Iris pigment epithelial cell (primary cell): ENCODE data around the gene ZDHHC6.
"Not testable (repeated sequence)": the region's sequence is repeated elsewhere in the genome, so short reads cannot be mapped to it uniquely, and the experiment has no call there.

Experiments
- DNase-seq: peaks from one replicate; pipeline ENCODE4 v3.0.0-alpha.2; 2011; ENCODE audit warnings: low read depth

Gene ZDHHC6

DNA sequence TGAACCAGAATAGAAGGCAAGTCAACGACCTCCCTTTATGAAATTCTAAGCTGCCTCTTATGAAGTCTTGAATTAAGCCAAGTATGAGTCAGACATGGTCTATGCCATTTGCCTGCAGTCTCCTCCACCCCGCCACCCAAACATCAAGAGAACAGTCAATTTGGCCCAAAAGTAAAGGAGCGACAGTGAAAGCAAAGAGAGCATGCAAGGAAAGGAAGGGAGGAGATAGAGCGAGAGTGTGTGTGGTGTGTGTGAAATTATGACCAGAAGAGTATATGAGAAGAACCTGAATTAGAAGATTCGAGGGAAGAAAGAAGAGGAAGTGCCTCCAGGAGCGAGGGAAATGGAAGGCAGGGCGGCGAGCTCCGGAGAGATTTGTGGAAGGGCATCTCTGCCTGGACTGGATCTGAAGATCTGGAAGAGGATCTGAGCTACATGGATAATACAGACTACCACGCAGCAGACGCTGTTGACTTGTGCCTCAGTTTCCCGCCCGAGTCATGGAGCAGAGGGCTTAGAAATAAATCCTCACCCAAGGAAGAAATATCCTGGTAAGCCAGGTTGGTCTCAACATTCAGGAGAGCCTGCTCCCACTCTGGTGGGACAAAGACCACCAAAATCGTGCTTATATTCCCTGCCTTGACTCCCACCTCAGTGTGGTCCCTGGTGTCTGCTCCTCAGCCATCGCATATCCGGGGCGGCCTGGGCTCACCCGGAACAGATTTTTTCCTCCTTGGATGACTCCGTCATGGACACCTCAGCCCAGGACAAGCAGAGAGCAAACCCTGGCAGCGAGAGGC is 459 bp downstream of the ZDHHC6 start:
- peak; percentile 43 for DNase-seq

DNA sequence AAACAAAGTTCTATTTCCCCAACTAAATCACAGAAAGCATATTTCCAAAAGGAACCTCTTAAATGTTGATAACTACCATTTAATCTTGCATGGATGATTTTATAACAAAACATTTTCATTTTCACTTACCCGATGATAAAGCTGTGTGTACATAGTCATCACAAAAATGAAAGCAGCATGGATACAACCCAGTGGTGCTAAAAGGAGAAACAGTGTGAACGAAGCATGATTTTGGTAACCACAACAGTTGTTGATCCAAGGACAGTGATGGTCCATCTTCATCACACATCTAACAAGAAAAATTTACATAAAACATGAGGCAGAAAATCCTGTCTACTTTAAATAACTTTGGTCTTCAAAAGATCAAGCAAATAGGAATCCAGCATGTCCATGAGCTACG is 4.7 kb downstream of the ZDHHC6 start:
- DNase-seq = no peak

DNA sequence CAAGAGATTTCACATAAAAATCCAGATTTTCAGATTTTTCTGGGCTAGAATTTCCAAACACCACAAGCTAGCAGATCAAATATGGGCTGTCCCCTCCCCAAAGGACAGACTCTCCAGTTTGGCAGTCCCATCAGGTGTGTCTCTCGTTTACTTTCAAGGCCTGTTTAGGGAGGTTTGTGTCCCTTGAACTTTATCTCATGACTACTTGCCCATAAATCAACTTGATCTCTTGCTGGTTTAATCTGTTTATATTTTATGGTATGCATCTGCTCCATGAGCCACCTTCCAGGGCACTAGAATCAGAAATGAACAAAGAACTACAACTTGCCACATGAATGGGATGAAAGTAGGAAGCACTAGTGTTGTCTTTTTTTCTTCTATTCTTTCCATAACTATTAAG is 5.2 kb downstream of the ZDHHC6 start:
- no peak for DNase-seq

DNA sequence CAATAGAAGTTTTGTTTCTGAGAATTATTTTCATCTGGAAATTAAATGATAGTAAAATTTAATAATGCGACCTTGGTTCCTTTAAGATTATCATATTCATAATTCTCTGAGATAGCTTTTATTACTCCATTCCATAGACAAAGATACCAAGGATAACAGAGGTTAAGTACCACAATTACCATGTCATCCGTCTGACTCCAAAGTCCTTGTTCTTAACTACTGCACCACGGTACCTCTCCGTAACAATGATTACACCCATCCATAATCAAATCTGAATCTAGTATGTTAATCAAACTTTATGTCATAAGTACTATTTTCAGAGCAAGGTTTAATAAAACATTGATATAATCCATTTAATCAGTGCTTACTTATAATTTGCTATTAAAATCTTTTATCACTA is 8.4 kb downstream of the ZDHHC6 start:
- no peak for DNase-seq

DNA sequence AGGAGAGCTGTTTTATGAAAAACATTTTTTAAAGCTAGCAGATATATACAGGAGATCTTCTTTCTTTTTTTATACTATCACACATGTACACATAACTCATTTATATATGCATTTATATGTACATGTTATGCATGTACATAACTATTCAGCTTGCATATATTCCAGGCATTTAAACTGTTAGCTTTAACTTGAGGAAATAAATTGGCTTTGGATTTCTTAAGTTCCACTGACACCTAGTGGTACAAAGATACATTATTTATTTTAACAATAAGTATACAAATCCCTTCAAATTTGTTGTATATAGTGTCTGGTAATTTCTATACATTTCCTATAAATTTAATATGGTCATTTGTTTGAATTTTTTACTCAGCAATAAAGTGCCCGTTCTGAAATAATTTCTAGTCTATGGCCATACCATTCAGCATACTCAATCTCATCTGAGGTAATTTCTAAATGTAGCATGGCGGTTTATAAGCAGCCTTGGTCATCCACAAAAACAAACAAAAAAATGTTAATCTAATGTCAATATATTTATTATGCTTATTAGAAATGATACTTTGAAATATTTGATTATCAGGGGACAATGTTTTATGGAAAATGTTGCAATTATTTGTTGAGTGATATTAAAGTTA is 11.6 kb downstream of the ZDHHC6 start:
- peak; percentile 51 for DNase-seq

DNA sequence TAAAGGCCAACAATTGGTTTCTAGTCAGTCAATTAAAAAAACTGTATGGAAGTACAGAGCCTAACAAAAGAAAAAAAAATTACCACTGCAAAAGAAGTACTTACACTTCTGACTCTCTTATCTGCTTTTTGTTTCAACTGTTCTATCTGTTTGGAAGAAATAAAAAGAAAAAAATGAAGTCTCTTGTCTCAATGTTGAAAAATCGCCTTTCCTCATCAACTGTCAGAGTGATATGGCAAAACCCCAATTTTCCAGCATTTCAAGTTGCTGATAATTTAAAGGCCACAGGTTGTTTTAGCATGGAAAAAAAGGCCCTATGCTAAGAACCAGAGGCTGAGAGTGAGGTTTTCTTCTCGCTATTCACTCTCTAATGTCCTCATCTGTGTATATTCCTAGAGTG is 13.6 kb downstream of the ZDHHC6 start:
- DNase-seq = no peak

DNA sequence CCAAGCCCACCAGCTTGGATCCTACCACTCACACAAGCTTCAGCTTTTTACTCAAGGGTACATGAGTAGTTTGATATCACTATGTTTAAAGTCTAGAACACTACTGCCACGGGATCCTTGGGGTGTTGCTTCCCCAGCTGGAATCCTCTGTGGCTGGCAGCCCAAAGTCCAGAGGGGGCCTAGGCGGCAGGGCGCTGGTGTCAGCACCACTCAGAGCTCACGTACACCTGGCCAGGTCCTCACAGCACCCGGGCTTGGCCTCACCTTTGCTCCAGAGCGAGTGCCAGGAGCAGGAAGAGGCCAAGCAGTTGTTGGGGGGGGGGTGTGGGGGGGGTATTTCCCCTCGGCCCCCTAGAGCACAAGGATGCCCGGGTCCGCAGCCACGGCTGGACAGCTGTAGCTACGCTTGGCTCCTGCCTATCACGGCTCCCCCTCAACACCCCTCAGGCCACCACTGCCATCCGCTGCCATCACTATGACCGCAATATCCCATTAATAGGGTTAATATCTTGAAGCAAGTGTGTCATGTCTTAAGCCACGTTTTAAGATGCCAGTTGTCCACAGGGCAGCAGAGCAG is 17.0 kb downstream of the ZDHHC6 start:
- DNase-seq = no peak

DNA sequence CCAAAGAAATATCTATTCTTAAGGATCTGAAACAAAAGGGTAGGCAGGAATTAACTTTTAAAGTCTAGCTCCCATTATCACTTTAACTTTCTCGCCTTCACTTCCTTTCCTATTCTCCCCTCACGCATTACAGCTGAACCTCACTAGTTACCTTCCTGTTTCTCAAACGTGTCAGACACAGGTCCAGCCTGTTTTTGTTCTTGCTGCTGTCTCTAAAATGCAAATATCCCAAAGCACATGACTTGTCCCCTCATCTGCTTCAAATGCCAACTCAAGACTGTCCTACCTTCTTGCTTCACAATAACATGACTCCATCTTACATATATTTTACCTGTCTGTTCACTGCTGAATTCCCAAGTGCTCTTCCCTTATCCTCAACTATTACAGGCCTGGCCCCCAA is 17.6 kb downstream of the ZDHHC6 start:
- DNase-seq = no peak

DNA sequence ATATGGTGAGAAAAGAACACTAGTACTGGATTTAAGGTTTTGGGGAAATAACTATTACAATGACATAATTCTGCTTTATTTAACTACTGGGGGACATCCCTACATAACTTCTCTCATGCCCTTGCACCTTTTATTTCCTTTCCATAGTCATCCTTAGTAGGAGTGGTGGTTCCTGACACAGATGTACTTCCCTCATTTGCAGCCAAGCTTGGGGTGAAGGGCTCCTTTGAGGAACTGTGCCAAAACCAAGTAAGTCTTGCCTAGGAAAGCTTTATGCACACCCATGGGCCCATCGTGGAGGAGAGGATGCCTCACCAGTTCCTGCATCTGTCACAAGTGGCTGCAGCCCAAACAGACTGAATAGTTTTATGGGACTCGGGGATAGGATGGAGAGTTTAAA is 20.6 kb downstream of the ZDHHC6 start:
- no peak for DNase-seq

DNA sequence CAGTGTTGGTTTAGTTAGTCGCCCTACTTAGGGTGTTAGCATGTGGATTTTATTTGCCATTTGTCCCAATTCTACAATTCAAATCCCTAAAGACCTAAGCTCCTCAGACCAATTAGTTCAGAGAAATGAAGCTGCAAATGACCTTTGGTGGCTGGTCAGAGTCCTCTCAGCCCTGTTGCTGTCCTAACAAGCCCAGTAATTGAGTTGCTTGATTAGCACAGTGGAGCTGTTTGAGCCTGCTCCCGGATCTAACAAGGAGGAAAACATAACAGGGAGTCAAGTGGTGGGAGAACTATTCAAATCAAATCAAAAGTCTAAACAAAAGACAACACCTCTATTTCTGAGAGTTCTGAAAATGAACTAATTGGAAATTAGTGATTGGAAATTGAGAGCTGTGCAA is 22.1 kb downstream of the ZDHHC6 start:
- no peak for DNase-seq

DNA sequence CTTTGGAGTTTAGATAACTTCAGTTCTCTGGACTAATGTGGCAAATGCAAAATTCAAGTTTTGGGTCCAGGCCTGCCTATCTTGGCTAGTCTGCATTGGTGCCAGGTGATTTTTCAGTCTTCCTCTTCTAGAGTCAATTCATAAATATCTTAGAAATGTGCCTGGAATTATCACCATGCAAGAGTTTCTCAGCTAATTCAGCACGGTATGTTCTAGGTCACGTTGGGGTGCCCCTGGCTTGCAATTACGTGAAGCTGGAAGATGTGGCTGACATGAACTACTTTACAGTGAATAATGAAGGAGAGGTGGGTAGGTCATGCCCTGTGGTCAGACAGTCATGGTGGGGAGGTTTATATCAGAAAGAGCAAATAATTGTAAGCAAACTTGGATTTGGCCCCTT is 25.0 kb downstream of the ZDHHC6 start:
- DNase-seq = peak; percentile 40

DNA sequence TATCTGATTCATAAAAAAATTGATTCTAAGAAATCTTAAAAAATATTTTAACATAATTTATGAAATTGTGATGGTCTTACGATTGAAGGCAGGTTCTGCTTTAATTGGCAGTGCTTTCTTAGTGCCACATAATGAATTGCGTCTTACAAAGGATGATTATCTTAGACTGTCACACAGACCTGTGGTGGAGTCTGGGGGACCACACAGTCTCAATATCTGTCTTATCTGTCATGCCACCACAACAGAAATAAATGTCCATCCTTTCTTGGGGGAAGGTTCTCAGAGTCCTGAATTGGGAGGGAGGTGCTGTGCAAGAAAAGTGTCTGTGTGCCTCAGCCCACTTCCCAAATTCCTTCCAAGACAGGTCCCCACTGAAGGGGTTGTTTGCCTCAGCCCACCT is 34.0 kb downstream of the ZDHHC6 start:
- no peak for DNase-seq

DNA sequence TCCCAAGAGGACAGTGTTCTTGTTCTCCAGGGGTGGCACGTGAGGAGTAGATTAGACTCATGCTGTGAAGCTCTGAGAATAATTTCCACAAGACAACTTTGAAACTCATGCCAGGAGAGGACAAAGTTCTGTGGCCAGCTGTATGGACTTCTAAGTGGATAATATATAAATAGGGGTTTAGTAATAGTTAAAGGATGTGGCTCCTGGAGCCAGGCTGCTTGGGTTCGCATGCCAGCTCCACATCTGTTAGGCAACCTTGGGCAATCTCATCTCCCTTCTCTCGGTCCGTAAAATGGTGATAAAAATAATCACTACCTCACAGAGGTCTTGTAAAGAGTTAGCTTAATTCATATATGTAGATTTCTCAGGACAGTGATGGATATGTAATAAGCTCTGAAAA is 37.0 kb downstream of the ZDHHC6 start:
- DNase-seq = no peak

DNA sequence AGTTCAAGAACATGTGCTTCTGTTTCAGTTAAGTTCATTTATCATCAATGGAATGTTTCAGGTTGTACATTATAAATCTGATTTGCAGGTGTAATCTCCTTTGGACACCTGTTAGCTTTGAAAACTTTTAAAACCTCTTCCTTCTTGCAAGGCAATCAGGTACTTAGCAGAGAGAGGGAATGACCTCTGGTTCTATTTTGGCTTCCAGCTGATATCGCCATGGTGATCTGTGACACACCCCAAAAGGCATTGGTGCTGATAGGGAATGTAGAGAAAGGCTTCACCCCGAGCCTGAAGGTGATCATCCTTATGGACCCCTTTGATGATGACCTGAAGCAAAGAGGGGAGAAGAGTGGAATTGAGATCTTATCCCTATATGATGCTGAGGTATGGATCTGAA is 37.4 kb downstream of the ZDHHC6 start:
- DNase-seq = no peak

DNA sequence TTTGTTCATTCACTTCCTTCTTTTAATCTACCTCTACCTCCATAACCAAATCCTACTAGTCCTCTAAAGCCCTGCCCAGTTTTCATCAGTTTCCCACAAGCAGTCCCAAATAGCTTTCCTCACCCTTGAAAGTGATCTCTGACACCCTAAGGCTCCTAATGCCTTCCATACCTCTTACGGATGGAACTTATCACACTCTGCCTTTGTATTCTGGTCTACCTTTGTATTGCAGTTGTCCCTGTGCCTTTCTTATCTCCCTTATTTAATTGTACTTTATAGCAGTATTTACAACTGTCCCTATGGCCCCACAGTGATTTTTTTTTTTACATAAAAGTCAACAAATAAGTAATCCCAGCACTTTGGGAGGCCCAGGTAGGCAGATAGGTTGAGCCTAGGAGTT is 39.0 kb downstream of the ZDHHC6 start:
- DNase-seq = no peak

DNA sequence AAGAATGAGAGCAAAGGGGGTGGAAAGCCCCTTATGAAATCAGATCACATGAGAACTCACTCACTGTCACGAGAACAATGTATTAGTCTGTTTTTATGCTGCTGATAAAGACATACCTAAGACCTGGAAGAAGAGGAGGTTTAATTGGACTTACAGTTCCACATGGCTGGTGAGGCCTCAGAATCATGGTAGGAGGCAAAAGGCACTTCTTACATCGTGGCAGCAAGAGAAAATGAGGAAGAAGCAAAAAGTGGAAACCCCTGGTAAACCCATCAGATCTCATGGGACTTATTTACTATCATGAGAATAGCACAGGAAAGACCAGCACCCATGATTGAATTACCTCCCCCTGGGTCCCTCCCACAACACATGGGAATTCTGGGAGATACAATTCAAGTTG is 39.9 kb downstream of the ZDHHC6 start:
- DNase-seq = not testable (repeated sequence)

DNA sequence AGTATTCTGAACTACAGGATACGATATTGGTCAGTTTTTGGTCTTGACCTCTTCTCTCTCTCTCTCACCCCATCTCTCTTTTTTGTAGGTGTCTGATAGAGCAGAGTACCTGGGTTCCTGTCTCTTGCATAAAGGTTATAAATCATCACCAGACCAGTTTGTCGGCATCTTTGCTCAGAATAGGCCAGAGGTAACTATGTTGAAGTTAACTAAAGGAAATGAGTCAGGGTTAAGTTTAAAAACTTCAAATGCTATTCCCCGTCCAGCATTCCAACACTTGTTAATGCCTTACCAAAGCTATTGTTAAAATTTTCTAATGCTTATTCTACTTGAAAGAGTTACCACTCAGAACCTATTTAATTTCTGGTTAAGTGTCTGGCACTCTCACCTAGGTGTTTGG is 42.1 kb downstream of the ZDHHC6 start:
- peak; percentile 17 for DNase-seq

DNA sequence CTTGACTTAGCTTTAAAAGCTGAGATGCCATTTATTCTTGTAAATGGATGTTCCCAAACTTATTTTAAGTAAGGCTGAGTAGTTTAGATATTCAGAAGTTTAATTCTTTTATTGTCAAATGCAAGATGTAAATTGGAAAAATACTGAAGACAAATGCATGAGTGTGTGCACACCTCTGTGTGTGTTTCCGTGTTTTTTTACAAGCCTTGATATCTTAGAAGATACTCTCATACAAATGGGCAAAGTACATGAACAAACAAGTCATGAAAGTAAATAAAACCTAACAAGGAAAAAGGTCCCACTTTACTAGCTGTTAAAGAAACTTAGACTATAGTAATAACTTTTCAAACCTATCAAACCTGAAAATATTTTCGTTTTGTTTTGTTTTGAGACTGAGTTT is 43.8 kb downstream of the ZDHHC6 start:
- DNase-seq = no peak

DNA sequence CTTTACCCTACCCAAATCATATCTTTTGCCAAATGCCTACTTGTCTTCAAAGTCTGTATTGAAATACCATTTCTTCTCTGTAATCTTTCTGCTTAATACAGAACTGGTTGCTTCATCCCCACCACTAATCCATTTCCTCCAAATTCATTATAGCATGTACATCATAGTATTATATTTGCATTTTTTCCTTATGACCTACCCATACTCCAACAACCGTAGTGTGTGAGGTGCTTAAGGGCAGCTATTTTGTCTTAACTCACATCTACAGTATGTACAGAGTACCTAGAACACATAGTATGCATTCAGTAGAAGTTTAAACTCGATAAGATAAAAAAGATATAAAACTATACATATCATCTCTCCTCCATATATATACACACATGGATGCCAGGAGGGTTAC is 49.1 kb downstream of the ZDHHC6 start:
- DNase-seq = no peak

DNA sequence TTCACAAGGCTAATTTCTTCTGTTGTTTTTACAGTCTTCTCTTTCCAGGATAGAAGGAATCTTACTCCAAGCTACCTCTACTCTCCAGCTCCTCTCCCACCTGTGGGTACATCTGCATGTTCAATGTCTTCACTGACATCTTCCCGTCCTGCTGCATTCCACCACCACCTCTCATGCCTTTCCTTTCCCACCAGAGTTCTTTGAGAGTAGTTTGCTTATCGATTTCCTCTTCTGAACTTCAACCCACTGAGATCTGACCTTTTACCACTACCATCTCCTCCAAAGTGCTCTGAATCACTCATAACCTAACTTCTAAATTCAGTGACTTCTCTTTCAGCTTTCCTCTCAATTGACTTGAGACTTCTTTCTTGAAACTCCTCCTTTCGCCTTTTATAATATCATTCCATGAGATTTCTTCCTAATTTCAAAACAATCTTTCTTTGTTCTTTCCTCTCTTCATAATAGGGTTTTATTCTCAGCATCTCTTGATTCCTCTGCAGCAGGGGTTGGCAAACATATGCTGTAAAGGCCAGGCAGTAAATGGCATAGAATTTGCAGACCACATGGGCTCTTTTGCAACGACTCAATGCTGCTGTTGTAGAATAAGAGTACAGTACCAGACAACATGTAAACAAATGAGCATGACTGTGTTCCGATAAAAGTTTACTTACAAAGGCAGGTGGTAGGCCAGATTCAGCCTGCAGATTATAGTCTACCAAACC is 50.7 kb downstream of the ZDHHC6 start:
- no peak for DNase-seq

DNA sequence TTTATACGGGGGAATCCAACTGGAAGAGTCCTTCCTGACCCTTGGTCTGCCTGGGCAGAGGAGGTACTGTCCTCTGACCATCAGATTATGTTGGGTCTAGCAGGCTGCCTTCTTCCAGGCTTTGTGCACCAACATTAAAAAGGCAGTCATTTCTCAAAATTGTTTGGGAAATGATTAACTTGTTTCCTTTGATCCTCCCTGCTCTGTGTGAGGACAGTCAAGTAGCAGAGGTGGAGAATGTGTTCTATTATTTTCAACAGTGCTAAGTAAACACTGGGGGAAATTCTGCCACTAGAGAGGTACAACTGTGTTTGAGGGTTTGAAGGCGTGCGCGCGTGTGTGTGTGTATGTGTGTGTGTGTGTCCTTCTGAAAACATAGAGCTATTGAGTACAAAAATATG is 52.2 kb downstream of the ZDHHC6 start:
- no peak for DNase-seq

DNA sequence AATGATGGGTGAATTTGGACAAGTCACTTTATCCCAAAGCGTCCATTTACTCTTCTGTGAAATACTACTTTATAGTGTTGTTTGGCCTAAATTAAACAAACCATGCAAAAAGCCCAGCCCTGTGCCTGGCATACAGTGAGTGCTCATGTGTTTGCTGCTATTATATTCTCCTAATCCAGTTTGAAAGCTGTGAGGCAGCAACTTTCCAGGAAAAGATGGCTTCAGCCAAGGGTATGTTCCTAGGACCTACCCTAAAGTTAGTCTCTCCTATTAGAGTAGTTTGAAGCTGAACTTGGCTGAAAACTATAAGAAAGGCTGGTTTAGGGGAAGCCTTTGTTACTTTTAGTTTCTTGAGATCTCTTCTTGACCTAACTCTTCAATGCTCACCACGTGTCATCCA is 52.9 kb downstream of the ZDHHC6 start:
- DNase-seq = no peak

DNA sequence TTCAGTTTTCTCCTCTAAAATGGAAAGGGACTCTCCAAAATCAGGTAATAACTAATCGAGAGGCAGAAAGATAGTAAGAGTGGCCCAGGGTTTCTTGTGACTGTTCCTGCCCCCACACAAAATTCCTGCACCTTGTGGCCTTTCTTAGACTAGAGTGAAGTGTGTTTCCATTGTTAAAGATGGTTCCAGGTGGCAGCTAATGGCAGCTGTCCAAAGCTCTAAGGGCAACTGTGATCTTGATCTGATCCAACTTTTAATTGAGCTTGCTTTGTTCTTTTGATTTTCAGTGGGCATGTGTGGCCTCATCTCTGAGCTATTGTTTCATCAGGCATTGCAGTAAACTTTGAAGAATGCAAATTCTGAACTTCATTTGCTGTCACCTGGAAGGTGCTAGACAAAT is 53.4 kb downstream of the ZDHHC6 start:
- DNase-seq = no peak
